G401 (cell line): ENCODE data around the gene SMIM15. TPM values are rescaled to one million over a fixed set of nuclear protein-coding genes. Genes with fewer than 3 reads are reported as not detected.

Experiments
- total RNA-seq: library from RNA; depleted of rRNA; stranded (reverse); fragments of >200 nt; shearing (Covaris generic); gene quantifications from 2 replicates; pipeline ENCODE4 v1.2.3, GENCODE V29; 2014; rRNA removed

Gene SMIM15
- total RNA-seq, 1 experiment from 2014 or later: 78.5 TPM

Other genes with a start within 250 kb of the SMIM15 start
- 19.5 and 25.2 TPM in 2 replicates for gene ERCC8, start 217.4 kb downstream of the SMIM15 start, total RNA-seq
- gene NDUFAF2, start 217.3 kb downstream of the SMIM15 start, total RNA-seq: 87.1 and 87.6 TPM in 2 replicates
- 0.18 and 0.68 TPM in 2 replicates for gene ZSWIM6, start 169.8 kb upstream of the SMIM15 start, total RNA-seq